ENCODE measurements around the gene IRF5.
A peak's percentile ranks its signal among the peaks of the same experiment; 100 is the strongest.

IRF5 gene

DNA sequence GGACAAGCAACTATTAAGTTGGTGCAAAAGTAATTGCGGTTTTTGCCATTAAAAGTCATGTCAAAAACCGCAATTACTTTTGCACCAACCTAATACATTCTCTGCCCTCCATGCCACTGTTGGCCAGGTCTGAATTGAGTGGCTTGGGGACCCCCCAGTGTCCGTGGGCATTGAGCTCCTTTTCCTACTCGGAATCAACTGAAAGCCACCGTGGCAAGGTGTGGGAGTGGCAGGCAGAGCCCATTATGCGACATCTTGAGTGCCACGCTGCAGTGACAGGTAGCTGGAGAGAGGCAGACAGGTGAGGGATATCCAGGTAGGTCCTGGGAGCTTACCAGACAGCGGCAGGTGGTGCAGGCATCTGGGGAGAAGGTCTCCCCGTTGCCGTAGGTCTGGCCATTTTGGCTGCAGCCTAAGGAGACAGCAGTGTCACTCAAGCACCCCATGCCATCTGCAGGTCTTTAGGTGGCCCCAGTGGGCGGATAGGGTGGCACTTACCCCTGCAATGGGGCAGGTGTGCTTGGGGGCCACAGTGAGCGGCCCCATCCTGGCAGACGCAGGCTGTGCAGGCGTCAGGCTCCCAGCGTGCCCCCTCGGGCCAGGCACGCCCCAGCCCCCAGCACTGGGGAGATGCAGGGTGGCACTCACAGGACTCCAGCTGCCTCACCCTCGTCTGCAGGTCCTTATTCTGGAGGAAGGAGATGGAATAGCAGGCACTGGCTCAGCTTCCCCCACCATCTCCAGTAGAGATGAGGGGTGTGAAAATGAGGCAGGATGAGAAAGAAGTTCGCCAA lies 30.8 kb upstream of the IRF5 start:
- Histone ChIP-seq H3K27ac (ENCODE audit: poor library complexity, severe bottlenecking) (no peak overlapping the region), H3K36me3 (ENCODE audit: low read depth) (no peaks in the 10 kb centered on the region)

DNA sequence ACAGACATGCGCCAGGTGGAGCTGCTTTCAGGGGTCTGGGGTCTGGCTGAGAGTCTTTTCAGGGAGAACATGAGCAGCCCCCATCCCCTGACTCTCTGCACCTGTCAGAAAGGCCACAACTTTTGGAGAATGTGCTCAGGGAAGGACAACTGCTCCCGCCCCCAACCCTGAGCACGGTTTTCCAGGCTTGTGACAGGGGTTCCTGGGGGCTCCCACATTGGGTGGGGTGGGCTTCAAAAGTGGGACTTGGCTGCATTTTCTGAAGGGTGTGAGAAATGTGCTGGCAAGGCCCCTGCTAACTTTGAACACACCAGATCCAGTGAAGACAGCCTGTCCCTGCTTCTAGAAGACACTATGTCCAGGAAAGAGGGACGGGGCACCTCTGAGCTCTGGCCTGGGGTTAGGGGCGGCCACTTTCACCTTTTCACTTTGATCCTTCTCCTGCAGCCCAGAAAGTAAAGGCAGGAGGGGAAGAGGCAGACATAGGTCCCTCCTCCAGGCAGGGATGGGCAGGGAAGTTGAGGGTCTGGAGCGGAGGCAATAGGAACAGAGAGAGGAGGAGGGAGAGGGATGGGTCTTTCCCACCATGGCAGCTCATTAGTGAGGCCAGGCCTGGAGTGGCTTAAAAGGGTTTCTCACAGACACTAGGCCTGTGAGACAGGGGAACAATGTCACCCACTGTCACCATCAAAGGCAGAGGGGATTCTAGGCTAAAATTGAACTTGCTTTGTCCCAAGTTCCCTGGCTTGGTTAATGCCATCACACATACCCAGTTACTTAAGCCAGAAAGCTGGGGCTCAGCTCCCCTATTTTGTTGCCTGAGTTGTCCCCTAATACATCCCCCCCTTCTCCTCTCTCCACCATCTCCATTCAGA lies 28.7 kb upstream of the IRF5 start:
- peaks cover 7% of the 10 kb centered on the region for H3K27me3 ChIP-seq (ENCODE audit: insufficient read depth, poor library complexity, severe bottlenecking)
- no peak overlapping the region for H3K4me3 ChIP-seq (ENCODE audit: severe bottlenecking)
- H3K4me1 ChIP-seq (ENCODE audit: insufficient read depth, poor library complexity, severe bottlenecking): no peaks in the 10 kb centered on the region
- peak; percentile 23 for DNase-seq (ENCODE audit: low spot score)
- no peaks in the 10 kb centered on the region for H3K9me3 ChIP-seq (ENCODE audit: severe bottlenecking)
- no peak overlapping the region for H3K27ac ChIP-seq (ENCODE audit: poor library complexity, severe bottlenecking)
- TF ChIP-seq, protein P1, sequence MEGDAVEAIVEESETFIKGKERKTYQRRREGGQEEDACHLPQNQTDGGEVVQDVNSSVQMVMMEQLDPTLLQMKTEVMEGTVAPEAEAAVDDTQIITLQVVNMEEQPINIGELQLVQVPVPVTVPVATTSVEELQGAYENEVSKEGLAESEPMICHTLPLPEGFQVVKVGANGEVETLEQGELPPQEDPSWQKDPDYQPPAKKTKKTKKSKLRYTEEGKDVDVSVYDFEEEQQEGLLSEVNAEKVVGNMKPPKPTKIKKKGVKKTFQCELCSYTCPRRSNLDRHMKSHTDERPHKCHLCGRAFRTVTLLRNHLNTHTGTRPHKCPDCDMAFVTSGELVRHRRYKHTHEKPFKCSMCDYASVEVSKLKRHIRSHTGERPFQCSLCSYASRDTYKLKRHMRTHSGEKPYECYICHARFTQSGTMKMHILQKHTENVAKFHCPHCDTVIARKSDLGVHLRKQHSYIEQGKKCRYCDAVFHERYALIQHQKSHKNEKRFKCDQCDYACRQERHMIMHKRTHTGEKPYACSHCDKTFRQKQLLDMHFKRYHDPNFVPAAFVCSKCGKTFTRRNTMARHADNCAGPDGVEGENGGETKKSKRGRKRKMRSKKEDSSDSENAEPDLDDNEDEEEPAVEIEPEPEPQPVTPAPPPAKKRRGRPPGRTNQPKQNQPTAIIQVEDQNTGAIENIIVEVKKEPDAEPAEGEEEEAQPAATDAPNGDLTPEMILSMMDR (IDR thresholded peaks at IDR 0.05; ENCODE audit: poor library complexity, severe bottlenecking): no peak
- no peaks in the 10 kb centered on the region for H3K36me3 ChIP-seq (ENCODE audit: low read depth)
- no peak for ATAC-seq (ENCODE audit: low read depth)

More for the DNA sequence above, 30.8 kb upstream of the IRF5 start:
- peaks cover 7% of the 10 kb centered on the region for H3K27me3 ChIP-seq (ENCODE audit: insufficient read depth, poor library complexity, severe bottlenecking)
- no peak for ATAC-seq (ENCODE audit: low read depth)
- TF ChIP-seq, protein P1 (IDR thresholded peaks at IDR 0.05; ENCODE audit: poor library complexity, severe bottlenecking): no peak
- H3K4me3 ChIP-seq (ENCODE audit: severe bottlenecking): no peak overlapping the region
- peaks cover 4% of the 10 kb centered on the region for H3K4me1 ChIP-seq (ENCODE audit: insufficient read depth, poor library complexity, severe bottlenecking)
- no peaks in the 10 kb centered on the region for H3K9me3 ChIP-seq (ENCODE audit: severe bottlenecking)
- DNase-seq (ENCODE audit: low spot score): peak; percentile 47

DNA sequence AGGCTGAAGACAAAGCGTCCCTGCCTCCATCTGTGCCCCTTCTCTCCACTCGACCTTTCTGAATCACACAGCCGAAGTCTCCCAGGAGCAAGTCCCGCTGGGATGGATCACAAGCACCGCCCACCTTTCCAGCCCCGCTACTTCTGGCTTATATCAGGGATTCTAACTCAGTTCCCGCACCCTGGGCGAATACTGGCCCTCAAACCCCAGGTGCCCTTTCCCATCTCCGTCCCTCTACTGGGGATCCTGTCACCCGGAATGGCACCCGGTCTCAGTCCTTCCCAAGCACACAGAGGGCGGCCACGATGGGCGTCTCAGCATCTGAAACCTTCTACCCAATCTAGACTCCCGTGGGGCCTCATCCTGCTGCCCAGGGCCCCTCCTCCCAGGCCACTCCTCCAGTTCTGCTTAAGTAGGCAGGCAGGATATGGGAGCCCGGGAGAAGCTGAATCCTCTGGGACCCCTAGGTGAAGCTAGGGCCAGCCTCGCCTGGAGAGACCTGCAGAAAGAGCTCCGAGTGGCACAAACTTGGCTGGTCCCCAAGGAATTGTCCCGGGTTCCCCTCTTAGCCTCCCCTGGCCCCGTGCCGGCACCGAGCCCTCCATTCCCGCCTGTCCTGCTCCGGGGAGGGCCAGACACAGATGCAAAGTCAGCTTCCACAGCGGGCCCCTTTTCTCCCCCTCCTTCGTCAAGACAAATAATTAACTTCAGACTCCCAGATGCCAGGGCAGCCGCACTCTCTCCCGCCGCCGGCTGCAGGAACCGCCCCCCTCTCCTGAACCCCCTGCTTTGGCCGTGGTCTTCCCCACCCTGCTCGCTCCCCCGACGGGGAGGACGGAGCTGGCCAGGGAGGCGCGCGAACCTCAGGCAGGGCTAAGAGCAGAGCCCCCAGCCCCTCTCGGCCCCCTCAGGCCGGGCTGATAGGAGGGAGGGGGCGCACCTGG lies 27.8 kb upstream of the IRF5 start:
- peak; percentile 47 for DNase-seq (ENCODE audit: low spot score)
- Histone ChIP-seq H3K9me3 (ENCODE audit: severe bottlenecking) (no peaks in the 10 kb centered on the region), H3K4me3 (ENCODE audit: severe bottlenecking) (no peak overlapping the region), H3K27me3 (ENCODE audit: insufficient read depth, poor library complexity, severe bottlenecking) (peaks cover 10% of the 10 kb centered on the region), H3K4me1 (ENCODE audit: insufficient read depth, poor library complexity, severe bottlenecking) (no peaks in the 10 kb centered on the region), H3K27ac (ENCODE audit: poor library complexity, severe bottlenecking) (no peak overlapping the region), H3K36me3 (ENCODE audit: low read depth) (no peaks in the 10 kb centered on the region)
- TF ChIP-seq, protein P1 (IDR thresholded peaks at IDR 0.05; ENCODE audit: poor library complexity, severe bottlenecking): no peak
- peak; percentile 24; the same call in 1 of the 3 replicates for ATAC-seq (ENCODE audit: low read depth)

DNA sequence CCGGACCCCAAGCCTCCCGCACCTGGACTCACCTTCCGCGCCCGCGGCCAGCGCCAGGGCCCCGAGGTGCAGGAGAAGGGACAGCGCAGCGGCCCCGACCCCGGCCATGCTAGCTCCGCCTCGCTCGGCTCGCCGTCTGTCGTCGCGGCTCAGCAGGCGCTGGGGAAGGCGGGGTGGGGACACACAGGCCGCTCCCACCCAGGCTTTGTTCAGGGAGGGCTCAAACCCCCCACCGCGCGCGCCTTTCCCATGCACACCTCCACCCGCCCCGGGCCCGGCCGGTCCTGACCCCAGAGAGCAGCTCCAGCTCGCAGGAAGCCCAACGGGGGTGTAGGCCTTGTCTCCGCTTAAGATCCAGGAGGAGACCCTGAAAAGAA lies 27.2 kb upstream of the IRF5 start, which contains the start of gene KCP:
KCP (minus strand) TSS at position 141 of the 377 bp plus-strand sequence; CDS start at position 108, 33 bp downstream.
- H3K9me3 ChIP-seq (ENCODE audit: severe bottlenecking): no peaks in the 10 kb centered on the region
- peak; percentile 68 for DNase-seq (ENCODE audit: low spot score)
- H3K4me1 ChIP-seq (ENCODE audit: insufficient read depth, poor library complexity, severe bottlenecking): no peaks in the 10 kb centered on the region
- H3K4me3 ChIP-seq (ENCODE audit: severe bottlenecking): no peak within 1 kb of the TSS
- H3K36me3 ChIP-seq (ENCODE audit: low read depth): no peaks in the 10 kb centered on the region
- H3K27ac ChIP-seq (ENCODE audit: poor library complexity, severe bottlenecking): no peak within 1 kb of the TSS
- H3K27me3 ChIP-seq (ENCODE audit: insufficient read depth, poor library complexity, severe bottlenecking): peaks cover 15% of the 10 kb centered on the region
- ATAC-seq (ENCODE audit: low read depth): no peak
- TF ChIP-seq, protein P1 (IDR thresholded peaks at IDR 0.05; ENCODE audit: poor library complexity, severe bottlenecking): no peak

Data from RWPE2 (cell line).